ENCODE measurements around the gene TMC5. TPM values are rescaled to one million over a fixed set of nuclear protein-coding genes. Genes with fewer than 3 reads are reported as not detected.
"Not testable (repeated sequence)": the region's sequence is repeated elsewhere in the genome, so short reads cannot be mapped to it uniquely, and the experiment has no call there.

Gene TMC5
- polyA plus RNA-seq (ENCODE audit: insufficient read length in 10 of 10): under 1 TPM; 0.07 to 0.35 (median 0.11) TPM
- long read RNA-seq, donor 1: 0 reads
- long read RNA-seq, donor 2: 0 reads
- long read RNA-seq, donor 3: 0 reads
- long read RNA-seq, donor 4: 0 reads
- long read RNA-seq, donor 5: 0 reads
- long read RNA-seq, donor 6: 0 reads
- long read RNA-seq, donor 7: 0 reads
- long read RNA-seq, donor 8: 0 reads
- long read RNA-seq, donor 9: 0 reads

DNA sequence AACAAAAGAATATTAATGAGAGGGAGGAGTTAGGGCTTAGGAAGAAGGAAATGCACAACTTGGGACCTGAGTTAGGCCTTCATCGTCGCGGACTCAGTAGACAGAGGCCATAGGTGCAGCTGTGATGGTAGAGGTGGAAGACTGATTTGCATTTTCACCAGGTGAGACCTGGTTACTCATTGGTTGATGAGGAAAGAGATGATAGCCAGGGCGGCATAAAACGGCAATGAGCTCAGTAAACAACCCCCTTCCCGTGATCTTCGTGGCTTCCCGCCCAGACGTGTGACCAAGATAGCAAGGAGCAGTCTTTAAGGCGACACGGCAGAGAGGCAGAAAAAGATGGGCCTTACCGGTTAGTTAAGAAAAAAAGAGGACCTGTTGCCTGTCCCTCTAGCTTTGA lies at the start of gene TMC5:
TSS of gene TMC5 (plus strand) at position 244 of the 400 bp plus-strand sequence. CDS start 22,156 bp downstream, outside the sequence.
- no peak for DNase-seq

DNA sequence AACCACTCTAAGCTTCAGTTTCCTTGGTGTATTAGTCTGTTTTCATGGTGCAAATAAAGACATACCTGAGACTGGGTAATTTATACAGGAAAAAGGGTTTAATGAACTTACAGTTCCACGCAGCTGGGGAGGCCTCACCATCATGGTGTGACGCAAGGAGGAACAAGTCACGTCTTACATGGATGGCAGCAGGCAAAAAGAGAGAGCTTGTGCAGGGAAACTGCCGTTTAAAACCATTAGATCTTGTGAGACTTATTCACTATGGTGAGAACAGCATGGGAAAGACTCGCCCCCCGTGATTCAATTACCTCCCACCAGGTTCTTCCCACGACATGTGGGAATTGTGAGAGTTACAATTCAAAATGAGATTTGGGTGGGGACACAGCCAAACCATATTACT lies 45.1 kb upstream of the TMC5 start:
- not testable (repeated sequence) for DNase-seq

DNA sequence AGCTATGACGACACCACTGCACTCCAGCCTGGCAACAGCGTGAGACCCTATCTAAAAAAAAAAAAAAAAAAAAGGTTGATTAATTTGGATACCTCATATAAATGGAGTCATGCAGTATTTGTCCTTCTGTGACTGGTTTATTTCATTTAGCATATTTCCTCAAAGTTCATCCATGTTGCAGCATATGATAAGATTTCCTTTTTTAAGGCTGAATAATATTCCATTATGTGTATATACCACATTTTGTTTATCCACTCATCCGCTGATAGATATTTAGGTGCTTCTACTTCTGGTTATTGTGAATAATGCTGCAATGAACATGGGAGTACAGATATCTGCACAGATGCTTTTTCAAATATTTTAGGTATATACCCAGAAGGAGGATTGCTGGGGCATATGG lies 43.3 kb upstream of the TMC5 start:
- no peak for DNase-seq

DNA sequence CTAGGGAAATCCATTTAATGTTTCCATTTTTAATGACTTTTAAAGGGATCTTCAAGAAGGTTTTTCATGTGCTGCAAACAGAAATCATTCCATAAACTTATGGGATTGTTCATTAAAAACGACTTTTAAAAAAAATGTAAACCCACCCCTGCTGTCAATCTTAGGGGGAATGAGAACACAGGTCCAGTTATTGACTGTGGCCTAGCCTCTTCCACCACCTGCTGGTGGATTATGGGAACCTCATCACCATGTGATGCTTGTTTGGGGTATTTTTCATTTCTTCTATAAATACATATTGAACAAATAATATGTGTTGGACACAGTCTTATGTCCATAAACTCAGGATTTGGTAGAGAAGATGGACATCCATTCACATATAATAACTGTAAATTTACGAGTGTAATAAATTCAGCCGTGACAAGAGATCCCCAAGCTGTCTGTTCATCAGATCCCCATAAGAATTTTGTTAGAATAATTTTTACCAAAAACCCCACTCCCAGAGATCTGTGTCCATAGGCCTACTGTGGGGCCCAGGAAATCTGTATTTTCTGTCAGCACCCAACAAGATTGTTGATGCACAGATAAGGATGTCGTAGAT lies 42.0 kb upstream of the TMC5 start:
- DNase-seq: peak; percentile 39 to 72 (median 62)

DNA sequence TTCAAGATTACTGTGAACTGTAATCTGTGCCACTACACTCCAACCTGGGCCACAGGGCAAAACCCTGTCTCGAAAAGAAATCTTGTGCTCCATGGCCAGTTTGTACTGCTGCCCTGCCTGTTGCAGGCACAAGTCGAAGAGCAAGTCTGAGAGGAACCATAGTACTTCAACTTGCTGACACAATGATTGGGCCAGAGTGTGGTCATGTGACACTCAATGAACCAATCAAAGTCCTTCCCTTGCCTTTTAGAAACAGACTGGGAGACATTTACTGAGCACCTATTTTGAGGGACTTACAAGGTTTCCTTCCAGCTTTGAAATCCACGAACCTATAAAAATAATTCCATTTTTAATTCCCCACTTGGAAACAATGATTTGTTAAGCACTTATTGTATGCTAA lies 39.8 kb upstream of the TMC5 start:
- no peak for DNase-seq

DNA sequence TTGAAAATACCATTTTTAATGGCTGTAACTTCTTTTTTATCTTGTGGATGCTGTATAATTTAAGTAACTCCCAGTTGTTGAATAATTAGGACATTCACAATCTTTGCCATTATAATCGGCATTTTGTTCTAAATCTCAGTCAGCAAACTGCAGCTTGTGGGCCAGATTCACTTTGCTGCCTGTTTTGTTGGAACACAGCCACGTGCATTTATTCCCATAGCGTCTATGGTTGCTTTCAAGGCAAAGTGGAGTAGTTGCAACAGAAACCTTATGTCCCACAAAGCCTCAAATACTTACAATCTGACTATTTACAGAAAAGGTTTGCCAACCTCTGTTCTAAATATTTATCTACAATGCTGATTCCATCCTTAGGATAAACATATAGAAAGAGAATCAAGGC lies 39.2 kb upstream of the TMC5 start:
- DNase-seq: no peak

DNA sequence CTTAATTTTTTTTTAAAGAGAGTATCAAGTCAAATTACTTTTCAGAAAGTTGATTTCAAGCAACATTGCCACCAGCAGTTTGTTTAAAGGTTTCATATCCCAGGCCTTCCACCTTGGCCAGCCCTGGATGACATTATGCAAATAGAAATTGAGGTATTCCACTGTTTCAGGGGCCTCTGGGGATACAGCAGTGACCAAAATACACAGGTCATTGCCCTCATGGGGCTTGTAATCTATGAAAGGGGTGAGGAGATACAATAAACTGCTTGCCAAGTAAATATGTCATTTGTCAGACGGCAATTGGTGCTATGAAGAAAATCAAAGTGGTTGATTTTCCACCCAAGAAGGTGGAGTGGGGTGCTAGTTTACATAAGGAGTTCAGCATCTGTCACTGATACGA lies 37.8 kb upstream of the TMC5 start:
- DNase-seq: no peak

GRCh38 chr16:19380328-19380727 lies 37.4 kb upstream of the TMC5 start:
- no peak for DNase-seq

DNA sequence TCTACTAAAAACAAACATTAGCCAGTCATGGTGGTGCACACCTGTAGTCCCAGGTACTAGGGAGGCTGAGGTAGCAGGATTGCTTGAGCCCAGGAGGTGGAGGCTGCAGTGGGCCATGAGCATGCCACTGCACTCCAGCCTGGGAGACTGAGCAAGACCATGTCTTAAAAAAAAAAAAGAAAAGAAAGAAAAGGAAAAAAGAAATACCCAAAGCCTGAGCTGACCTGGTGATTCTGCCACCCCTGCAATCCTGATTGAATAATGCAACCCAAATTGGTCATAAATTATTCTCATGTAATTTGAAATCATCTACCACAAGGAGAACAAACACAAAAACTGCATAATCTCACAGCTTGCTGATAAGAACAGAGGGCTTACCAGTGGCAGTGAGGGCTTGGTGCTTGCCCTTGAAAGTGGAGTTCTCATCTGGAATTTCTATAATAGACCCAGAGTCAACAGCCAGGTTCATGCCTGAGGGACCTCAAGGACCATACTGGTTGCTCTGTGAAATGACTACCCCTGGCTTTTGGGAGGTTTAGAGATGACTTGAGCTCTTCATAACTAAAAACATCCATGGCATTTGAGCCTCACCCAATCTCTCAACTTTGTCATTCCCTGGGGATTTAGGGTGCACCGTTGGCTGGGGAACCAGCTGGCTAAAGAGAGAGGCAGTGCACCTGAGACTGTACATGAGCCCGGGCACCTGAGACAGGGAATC lies 35.4 kb upstream of the TMC5 start:
- DNase-seq: no peak

DNA sequence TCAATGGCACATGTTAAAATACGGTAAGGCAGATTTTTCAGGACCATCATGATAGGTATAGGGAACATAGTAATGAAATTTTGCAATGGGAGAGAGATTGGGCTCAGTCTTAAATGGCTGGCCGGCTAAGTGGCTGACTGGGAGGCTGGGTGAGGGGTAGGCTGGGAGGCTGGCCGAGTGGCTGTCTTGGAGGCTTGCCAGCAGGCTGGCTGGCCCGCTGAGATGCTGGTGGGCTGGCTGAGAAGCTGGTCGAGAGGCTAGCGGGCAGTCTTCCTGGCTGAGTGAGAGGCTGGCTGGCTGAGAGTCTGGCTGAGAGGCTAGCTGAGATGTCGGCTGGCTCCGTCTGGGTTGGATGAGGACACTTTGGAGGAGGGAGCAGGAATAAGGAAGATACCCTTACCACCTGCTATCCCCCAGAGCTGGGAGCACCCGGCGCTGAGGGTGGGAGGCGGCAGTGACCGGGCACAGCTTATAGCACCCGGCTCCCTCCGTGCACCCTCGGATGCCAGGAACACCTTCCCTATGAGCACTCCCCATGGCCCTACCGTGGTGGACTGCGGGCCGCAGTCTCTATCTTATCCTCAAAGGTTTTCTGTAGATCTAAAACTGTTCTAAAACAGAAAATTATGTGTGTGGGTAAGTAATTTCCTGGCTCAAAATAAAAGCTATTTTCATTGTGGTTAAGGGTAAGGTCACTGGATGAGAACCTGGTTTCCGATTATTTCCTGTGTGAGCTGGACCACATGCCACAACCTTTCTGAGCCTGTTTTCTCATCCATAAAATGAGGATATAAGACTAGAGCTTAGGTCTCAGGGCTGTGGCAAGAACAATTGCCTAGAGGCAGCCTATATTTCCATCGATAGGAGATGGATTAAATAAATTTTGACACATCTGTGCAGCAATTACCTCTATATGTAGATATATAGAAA lies 34.5 kb upstream of the TMC5 start:
- no peak for DNase-seq

DNA sequence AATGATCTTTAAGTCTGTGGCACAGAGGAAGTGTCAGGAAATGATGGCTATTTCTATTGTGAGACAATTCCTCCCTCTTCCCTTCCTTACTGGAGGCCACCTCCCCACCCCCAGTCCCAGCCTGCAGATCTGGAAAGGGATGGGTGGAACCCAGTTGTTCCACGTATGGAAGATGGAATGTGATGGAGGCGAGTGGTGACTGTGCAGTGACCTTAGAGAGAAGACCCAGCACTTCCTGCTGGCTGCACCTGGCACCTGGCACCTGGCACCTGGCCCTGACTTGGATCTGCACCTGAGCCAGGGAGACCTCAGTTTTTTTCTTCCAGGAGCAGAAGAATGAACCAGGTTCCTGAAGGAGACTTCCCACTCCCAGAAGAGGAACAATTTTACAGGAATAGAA lies 33.0 kb upstream of the TMC5 start:
- DNase-seq: no peak

DNA sequence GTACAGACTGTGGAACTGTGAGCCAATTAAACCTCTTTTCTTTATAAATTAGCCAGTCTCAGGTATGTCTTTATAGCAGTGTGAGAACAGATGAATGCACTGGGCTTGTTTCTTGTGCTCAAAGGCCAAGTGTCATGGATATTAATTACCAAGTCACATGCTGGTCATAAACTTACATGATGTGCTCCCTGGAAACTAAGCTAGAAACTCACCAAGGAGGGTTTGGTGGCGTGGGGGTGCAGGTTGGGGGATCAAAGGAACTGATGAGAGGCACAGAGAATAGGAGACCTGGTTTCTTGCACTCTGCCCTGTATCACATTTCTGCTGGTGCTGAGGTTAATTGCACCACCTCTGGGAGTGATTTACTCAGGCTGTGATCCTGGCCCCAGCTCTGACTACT lies 31.2 kb upstream of the TMC5 start:
- DNase-seq: no peak

- peak in 2 of 3 donors; percentile 11 for DNase-seq
These were observed 28.4 kb upstream of the TMC5 start for GRCh38 chr16:19389246-19389645.

DNA sequence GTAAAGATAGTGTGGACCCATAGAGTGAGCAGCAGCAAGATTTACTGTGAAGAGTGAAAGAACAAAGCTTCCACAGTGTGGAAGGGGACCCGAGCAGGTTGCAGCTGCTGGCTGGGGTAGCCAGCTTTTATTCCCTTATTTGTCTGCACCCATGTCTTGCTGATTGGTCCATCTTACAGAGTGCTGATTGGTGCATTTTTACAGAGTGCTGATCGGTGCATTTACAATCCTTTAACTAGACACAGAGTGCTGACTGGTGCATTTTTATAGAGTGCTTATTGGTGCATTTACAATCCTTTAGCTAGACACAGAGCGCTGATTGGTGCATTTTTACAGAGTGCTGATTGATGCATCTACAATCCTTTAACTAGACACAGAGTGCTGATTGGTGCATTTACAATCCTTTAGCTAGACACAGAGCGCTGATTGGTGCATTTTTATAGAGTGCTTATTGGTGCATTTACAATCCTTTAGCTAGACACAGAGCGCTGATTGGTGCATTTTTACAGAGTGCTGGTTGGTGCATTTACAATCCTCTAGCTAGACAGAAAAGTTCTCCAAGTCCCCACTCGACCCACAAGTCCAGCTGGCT lies 26.4 kb upstream of the TMC5 start:
- DNase-seq: not testable (repeated sequence)

DNA sequence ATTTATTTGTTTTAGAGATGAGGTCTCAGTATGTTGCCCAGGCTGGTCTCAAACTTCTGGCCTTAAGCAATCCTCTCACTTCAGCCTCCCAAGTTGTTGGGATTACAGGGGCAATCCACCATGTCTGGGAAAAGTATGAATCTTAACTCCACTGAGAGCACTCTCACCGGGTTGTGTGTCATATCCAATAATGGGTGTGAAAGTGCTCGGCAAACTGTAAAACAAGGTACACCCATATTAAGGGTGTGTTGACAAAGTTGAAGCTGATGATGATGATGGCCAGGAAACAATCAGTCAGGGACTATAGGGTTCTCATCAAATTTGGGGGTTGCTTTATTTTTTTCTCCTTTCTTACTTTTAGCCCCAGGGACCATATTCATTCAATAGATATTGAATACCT lies 25.3 kb upstream of the TMC5 start:
- DNase-seq: no peak

DNA sequence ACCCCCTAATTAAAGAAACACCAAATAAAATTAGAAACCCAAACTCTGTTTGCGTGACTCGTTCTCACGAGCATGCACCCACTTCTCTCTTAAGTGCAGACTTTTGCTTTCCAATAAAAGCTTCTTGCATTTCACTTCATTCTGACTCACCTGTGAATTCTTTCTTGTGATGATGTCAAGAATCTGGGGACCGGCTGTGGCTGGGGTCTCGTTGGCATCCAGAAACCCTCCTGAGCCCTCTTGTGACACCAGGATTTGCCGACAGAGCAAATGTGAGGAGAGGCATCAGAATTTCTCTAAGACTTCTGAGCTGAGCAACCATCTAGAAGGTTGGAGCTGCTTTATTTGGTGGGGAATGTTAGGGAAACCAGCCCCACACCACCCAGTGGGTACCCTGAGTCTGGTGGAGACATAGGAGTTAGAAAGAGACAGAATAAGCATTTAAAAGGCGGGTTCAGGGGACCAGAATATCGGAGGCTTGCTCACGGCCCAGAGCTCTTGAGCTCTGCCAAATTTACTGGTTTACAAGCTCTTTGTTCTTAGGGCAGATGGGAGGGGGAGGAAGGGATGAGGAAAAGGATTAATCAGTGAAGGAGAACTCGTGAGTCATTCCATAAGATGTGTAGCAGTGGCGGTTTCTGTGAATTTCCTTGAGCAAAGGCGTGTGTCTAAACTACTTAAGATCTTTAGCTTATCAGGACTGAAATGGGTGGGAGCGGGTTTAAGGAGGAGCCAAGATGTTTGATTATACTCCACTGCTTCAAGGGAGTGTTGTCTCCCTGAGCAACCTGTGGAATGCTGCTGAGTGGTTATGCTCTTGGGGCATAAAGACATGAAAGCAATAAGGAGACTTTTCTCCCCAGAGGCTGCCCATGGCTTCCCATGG lies 24.2 kb upstream of the TMC5 start:
- DNase-seq: no peak

DNA sequence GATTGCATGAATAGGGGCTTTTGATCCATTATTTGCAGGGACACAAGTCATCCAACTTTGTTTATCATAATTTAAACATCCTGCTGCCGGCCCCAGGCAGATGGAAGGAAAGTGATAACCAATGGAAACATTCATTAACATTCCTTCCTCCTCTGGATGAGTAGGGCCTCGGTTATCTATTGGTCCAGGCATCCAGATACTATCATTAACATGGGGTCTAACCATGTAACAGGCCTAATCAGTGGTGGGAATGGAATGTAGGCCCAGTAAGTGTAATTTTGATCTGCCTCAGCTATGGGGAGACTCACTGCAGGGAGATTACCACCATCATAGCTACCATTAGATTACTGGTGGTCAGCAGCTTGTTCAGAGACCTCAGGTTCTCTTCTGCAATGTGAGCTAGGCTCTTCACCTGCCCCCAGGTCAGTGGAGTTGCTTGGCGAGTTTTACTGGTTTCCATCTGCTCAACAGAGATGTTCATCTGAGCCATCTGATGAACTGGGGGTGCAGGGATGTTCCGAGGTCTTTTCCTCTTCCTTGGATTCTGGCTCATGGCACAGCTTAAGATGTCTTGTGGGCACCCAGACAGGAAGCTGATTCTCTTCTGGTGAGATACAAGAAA lies 21.9 kb upstream of the TMC5 start:
- DNase-seq: not testable (repeated sequence)

GRCh38 chr16:19396555-19397011 lies 21.1 kb upstream of the TMC5 start:
- DNase-seq: no peak

DNA sequence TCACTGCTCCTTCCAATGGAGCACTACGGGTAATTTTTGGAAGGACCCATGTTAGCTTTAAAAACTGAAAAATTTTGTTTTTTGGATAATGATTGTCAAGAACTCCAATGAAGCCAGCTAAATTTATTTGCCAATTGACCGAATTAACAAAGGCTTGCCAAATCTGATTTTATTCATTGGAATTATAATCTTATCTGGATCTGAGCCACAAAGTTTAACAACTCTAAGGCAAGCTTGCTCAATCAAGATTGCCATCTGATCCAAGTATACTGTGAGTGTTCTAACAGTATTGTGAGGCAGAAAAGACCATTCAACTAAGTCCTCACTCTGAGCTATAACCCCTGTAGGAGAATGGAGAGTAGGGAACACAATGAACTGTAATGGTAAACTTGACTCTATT lies 20.3 kb upstream of the TMC5 start:
- DNase-seq: not testable (repeated sequence)

GRCh38 chr16:19400711-19401110 lies 17.0 kb upstream of the TMC5 start:
- DNase-seq: no peak
